ENCODE data around the gene LBP.
"Not testable (repeated sequence)": the region's sequence is repeated elsewhere in the genome, so short reads cannot be mapped to it uniquely, and the experiment has no call there.

The LBP gene

DNA sequence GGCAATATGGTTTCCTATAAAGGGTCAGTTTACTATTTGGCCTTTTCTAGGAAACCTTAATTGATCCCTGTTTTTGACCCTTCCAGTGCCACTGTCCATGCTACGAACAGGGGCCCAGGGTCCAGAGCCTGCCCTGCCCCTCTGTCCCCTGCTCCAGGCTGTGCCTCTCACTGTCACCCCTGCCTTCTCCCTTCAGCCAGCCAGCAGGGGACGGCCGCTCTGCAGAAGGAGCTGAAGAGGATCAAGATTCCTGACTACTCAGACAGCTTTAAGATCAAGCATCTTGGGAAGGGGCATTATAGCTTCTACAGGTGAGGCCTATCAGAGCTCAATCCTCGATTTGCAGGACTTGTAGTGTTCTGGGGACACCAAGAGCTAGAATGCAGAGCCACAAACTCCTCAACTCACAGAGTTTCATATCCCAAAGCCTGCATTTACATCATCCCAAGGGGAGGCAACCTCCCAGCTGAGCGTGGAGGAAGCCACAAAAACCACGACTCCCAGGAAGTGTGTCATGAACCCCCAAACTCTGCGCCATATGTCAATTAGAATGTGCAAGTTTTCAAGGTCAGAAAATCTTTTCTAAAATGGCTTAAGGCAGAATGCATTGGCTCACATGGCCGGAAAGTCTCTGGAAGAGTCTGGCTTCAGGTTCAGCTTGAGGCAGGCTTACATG, 38.8 kb upstream of the LBP start:
- Histone ChIP-seq H3K9ac (ENCODE audit: low read depth, low read length) (no peak overlapping the region), H3K9me3 (ENCODE audit: control insufficient read depth, insufficient read depth, low read length) (no peaks in the 10 kb centered on the region), H3K27me3 (ENCODE audit: control insufficient read depth, insufficient read depth, low read length) (no peaks in the 10 kb centered on the region), H3K4me3 (ENCODE audit: low read depth, low read length) (no peak overlapping the region), H3K4me1 (ENCODE audit: control insufficient read depth, insufficient read depth, low read length) (no peaks in the 10 kb centered on the region), H3K36me3 (ENCODE audit: control insufficient read depth, insufficient read depth, low read length) (no peaks in the 10 kb centered on the region)

DNA sequence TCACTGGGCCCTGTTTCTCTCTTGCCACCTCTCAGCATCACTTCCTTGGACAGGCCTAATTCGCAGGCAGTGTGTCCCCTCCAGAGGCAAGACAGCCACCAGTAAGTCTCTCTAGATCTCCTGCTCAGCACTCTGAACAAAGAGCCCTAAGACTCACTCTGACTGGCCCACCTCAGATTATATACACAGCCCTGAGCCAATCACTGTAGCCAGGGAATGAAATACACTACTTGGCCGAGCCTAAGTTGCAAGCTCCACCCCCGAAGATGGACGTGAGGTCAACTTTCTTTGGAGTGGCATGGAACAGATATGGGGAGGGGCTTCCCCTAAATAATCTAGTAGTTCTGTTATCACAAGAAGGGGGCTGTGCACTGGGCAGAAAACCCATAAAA, 38.2 kb upstream of the LBP start:
- no peak overlapping the region for H3K9ac ChIP-seq (ENCODE audit: low read depth, low read length)
- no peaks in the 10 kb centered on the region for H3K4me1 ChIP-seq (ENCODE audit: control insufficient read depth, insufficient read depth, low read length)
- no peaks in the 10 kb centered on the region for H3K9me3 ChIP-seq (ENCODE audit: control insufficient read depth, insufficient read depth, low read length)
- no peak overlapping the region for H3K4me3 ChIP-seq (ENCODE audit: low read depth, low read length)
- H3K36me3 ChIP-seq (ENCODE audit: control insufficient read depth, insufficient read depth, low read length), result no peaks in the 10 kb centered on the region
- no peaks in the 10 kb centered on the region for H3K27me3 ChIP-seq (ENCODE audit: control insufficient read depth, insufficient read depth, low read length)

DNA sequence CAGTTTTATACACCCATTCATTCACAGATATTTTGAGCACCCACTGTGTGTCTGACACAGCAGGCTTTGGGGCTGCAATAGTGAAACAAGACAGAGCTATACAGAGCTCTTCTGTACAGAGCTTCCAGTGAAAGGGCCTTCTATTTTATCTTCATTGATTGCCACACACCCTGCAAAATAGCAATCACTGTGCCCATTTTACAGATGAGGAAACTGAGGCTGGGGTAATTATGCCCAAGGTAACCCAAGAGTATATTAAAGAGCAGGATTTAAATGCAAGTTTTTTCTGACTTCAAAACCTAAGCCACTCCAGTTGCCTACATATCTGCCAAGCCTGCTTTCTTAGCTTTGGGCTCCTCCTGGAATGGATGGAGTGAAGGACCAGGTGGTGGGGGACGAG, 37.8 kb upstream of the LBP start:
- Histone ChIP-seq H3K9ac (ENCODE audit: low read depth, low read length) (no peak overlapping the region), H3K27me3 (ENCODE audit: control insufficient read depth, insufficient read depth, low read length) (no peaks in the 10 kb centered on the region), H3K4me1 (ENCODE audit: control insufficient read depth, insufficient read depth, low read length) (no peaks in the 10 kb centered on the region), H3K9me3 (ENCODE audit: control insufficient read depth, insufficient read depth, low read length) (no peaks in the 10 kb centered on the region), H3K4me3 (ENCODE audit: low read depth, low read length) (no peak overlapping the region), H3K36me3 (ENCODE audit: control insufficient read depth, insufficient read depth, low read length) (no peaks in the 10 kb centered on the region)

DNA sequence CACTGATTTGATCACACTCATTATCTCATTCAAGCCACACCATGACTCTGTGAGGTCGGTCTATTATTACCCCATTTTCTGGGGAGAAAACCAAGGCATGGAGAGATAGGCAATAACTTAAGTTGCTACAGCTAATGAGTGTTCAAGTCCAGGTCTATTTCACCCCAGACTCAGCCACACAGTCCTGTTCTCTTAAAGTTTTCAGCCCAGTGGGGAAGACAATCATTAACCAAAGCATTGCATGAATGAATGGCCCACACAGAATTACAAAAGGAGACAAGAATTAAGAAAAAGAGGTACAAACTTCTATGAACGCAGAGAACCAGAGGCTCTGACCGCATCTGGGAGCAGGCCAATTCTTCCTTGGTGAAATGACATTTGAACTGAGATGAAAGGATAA, 35.2 kb upstream of the LBP start:
- no peaks in the 10 kb centered on the region for H3K27me3 ChIP-seq (ENCODE audit: control insufficient read depth, insufficient read depth, low read length)

DNA sequence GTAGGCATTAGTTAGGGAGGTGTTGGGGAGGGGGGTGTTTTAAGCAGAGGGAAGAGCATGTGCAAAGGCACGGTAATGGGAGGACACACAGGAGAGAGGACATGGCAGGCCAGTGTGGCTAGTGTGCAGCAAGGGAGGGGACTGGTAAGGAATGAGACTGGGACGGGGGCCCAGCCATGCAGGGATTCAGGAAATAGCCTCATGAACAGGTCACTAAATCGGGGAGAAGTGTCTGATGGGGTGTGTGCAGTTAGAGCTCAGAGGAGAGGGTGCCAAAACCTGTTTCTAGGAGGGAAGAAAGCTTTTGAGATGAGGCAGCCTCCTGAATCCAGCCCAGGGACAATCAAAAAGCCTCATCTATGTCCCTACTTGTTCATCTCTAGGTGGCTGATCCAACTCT, 34.8 kb upstream of the LBP start:
- H3K9me3 ChIP-seq (ENCODE audit: control insufficient read depth, insufficient read depth, low read length), result no peaks in the 10 kb centered on the region
- no peak overlapping the region for H3K9ac ChIP-seq (ENCODE audit: low read depth, low read length)
- H3K27me3 ChIP-seq (ENCODE audit: control insufficient read depth, insufficient read depth, low read length), result no peaks in the 10 kb centered on the region
- no peaks in the 10 kb centered on the region for H3K4me1 ChIP-seq (ENCODE audit: control insufficient read depth, insufficient read depth, low read length)
- no peak overlapping the region for H3K4me3 ChIP-seq (ENCODE audit: low read depth, low read length)
- H3K36me3 ChIP-seq (ENCODE audit: control insufficient read depth, insufficient read depth, low read length), result no peaks in the 10 kb centered on the region

More for the DNA sequence above, 35.2 kb upstream of the LBP start:
- Histone ChIP-seq H3K36me3 (ENCODE audit: control insufficient read depth, insufficient read depth, low read length) (no peaks in the 10 kb centered on the region), H3K9me3 (ENCODE audit: control insufficient read depth, insufficient read depth, low read length) (no peaks in the 10 kb centered on the region), H3K9ac (ENCODE audit: low read depth, low read length) (no peak overlapping the region), H3K4me1 (ENCODE audit: control insufficient read depth, insufficient read depth, low read length) (no peaks in the 10 kb centered on the region), H3K4me3 (ENCODE audit: low read depth, low read length) (no peak overlapping the region)

DNA sequence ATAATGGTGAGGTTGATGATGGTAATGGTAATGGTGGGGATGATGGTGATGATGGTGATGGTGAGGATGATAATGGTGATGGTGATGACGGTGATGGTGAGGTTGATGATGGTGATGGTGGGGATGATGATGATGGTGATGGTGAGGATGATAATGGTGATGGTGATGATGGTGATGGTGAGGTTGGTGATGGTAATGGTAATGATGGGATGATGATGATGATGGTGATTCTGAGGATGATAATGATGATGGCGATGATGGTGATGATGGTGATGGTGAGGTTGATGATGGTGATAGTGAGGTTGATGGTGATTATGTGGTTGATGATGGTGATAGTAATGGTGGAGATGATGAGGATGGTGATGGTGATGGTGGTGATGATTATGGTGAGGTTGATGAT, 32.6 kb upstream of the LBP start:
- H3K4me1 ChIP-seq (ENCODE audit: control insufficient read depth, insufficient read depth, low read length), result no peaks in the 10 kb centered on the region
- no peaks in the 10 kb centered on the region for H3K36me3 ChIP-seq (ENCODE audit: control insufficient read depth, insufficient read depth, low read length)
- H3K9me3 ChIP-seq (ENCODE audit: control insufficient read depth, insufficient read depth, low read length), result no peaks in the 10 kb centered on the region
- H3K27me3 ChIP-seq (ENCODE audit: control insufficient read depth, insufficient read depth, low read length), result no peaks in the 10 kb centered on the region
- no peak overlapping the region for H3K9ac ChIP-seq (ENCODE audit: low read depth, low read length)
- H3K4me3 ChIP-seq (ENCODE audit: low read depth, low read length), result no peak overlapping the region

DNA sequence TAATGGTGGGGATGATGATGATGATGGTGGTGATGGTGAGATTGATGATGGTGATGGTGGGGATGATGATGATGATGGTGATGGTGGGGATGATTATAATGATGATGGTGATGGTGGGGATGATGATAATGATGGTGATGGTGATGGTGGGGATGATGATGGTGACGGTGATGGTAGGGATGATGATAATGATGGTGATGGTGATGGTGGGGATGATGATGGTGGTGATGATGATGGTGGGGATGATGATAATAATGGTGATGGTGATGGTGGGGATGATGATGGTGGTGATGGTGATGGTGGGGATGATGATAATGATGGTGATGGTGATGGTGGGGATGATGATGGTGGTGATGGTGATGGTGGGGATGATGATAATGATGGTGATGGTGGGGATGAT, 31.9 kb upstream of the LBP start:
- H3K36me3 ChIP-seq (ENCODE audit: control insufficient read depth, insufficient read depth, low read length); H3K9me3 ChIP-seq (ENCODE audit: control insufficient read depth, insufficient read depth, low read length); H3K4me3 ChIP-seq (ENCODE audit: low read depth, low read length); H3K27me3 ChIP-seq (ENCODE audit: control insufficient read depth, insufficient read depth, low read length); H3K4me1 ChIP-seq (ENCODE audit: control insufficient read depth, insufficient read depth, low read length); H3K9ac ChIP-seq (ENCODE audit: low read depth, low read length): not testable (repeated sequence)

DNA sequence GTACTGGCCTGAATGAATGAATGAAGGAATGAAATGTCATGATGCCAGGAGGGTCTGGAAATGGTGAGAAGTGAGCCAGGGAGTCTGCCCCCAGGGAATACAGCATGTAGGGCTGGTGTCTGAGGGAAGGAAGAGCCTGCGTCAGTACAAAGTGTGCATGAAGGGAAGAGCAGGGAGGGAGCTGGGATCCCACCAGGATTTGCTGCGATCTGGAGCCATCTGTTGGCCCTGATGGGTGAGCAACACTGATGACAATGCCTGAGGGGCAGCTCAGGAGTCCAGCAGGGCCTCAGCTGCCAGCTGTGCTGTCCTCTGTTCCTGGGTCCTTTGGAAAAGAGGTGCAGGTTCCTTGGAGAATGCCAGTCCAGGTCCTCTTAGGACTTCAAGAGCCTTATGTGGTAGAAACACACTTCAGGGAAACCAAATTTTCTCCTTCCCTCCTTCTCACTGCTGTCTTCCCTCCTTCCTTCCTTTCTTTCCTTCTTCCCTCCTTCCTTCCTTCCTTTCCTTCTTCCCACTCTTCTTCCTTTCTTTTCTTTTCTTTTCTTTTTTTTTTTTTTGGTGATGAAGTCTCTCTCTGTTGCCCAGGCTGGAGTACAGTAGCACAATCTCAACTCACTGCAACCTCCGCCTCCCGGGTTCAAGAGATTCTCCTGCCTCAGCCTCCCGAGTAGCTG, 30.9 kb upstream of the LBP start:
- Histone ChIP-seq H3K9me3 (ENCODE audit: control insufficient read depth, insufficient read depth, low read length) (no peaks in the 10 kb centered on the region), H3K4me1 (ENCODE audit: control insufficient read depth, insufficient read depth, low read length) (no peaks in the 10 kb centered on the region), H3K36me3 (ENCODE audit: control insufficient read depth, insufficient read depth, low read length) (no peaks in the 10 kb centered on the region), H3K4me3 (ENCODE audit: low read depth, low read length) (no peak overlapping the region), H3K9ac (ENCODE audit: low read depth, low read length) (no peak overlapping the region), H3K27me3 (ENCODE audit: control insufficient read depth, insufficient read depth, low read length) (no peaks in the 10 kb centered on the region)

DNA sequence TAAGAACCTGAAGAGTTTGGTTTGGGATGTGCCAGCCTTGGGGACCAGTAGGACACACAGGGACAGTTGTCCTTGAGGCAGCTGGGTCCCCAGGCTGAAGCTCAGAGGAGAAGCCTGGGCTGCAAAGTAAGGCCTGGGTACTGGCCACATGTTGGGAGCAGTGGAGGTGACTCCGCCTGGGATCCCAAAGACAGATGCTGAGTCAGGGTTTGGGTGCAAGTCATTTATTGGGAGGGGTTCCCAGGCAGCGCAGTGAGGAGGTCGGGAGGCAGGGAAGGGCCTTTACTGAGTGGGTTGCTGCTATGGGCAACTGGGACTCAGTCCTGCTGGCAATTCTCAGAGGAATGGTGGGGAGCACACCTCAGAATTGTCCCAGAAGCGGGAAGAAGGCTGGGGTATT, 29.9 kb upstream of the LBP start:
- Histone ChIP-seq H3K9ac (ENCODE audit: low read depth, low read length) (no peak overlapping the region), H3K27me3 (ENCODE audit: control insufficient read depth, insufficient read depth, low read length) (no peaks in the 10 kb centered on the region), H3K36me3 (ENCODE audit: control insufficient read depth, insufficient read depth, low read length) (no peaks in the 10 kb centered on the region), H3K9me3 (ENCODE audit: control insufficient read depth, insufficient read depth, low read length) (no peaks in the 10 kb centered on the region), H3K4me1 (ENCODE audit: control insufficient read depth, insufficient read depth, low read length) (no peaks in the 10 kb centered on the region), H3K4me3 (ENCODE audit: low read depth, low read length) (no peak overlapping the region)

DNA sequence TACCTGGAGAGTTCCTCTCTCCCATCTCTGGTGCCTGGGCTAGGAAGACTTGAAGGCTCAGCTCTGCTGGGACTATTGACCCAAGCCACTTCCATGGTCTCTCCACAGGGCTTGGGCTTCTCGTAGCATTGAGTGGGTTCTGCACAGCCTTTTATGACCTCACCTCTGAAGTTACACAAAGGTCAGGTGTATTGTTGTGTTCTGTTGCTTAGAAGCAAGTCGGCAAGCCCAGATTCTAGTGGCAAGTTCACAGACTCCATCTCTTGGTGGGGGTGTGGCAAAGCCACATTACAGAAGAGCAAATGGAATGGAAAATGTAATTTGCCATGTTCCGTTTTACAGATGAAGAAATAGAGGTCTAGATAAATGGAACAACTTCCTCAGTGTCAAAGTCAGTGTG, 28.9 kb upstream of the LBP start:
- H3K36me3 ChIP-seq (ENCODE audit: control insufficient read depth, insufficient read depth, low read length), result no peaks in the 10 kb centered on the region
- H3K4me1 ChIP-seq (ENCODE audit: control insufficient read depth, insufficient read depth, low read length), result no peaks in the 10 kb centered on the region
- no peak overlapping the region for H3K4me3 ChIP-seq (ENCODE audit: low read depth, low read length)
- H3K9me3 ChIP-seq (ENCODE audit: control insufficient read depth, insufficient read depth, low read length), result no peaks in the 10 kb centered on the region
- H3K27me3 ChIP-seq (ENCODE audit: control insufficient read depth, insufficient read depth, low read length), result no peaks in the 10 kb centered on the region
- no peak overlapping the region for H3K9ac ChIP-seq (ENCODE audit: low read depth, low read length)

DNA sequence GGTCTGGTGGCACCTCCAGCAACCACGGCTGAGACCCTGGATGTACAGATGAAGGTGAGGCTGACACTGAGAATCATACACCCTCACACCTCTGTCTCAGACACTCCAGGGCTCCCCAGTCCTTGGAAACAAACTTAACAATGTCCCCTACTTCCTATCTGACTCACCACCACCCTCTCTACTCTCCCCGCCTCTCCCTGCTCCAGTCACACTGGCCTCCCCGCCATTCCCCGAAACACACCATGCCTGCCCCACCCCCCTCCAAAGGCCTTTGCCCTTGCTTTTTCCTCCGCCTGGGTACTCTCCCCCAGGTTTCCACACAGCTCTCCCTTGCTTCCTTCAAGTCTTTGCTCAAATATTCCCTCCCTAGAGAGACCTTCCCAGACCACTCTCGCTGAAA, 26.1 kb upstream of the LBP start:
- no peaks in the 10 kb centered on the region for H3K4me1 ChIP-seq (ENCODE audit: control insufficient read depth, insufficient read depth, low read length)
- H3K36me3 ChIP-seq (ENCODE audit: control insufficient read depth, insufficient read depth, low read length), result no peaks in the 10 kb centered on the region
- H3K9ac ChIP-seq (ENCODE audit: low read depth, low read length), result no peak overlapping the region
- H3K27me3 ChIP-seq (ENCODE audit: control insufficient read depth, insufficient read depth, low read length), result no peaks in the 10 kb centered on the region
- no peak overlapping the region for H3K4me3 ChIP-seq (ENCODE audit: low read depth, low read length)
- no peaks in the 10 kb centered on the region for H3K9me3 ChIP-seq (ENCODE audit: control insufficient read depth, insufficient read depth, low read length)

DNA sequence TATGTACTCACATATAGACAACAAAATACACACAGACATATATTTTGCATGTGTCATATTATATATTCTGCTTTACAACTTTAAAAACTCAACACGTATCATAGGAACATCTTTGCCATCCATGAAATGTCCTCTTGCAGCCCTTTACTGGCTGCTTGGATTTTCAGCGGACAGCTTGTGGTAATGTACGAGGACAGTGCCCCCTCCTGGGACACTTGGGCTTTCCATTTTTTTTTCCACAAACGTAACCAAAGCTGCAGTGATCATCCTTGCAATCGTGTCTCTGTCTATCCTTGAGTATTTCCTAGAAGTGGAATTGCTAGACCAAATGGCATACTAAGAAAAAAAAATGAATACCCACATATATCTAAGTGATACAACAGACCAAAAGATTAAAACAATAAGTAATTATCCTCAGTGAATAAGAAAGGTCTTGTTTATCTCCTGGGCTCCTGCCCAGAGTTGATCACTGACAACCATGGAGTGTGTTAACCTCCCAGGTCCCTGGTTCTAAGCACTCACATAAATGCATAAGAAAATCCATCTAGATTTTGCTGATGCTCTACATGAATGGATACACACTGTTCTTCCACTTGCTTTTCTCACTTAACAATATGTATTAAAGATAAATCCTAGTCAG, 24.2 kb upstream of the LBP start:
- Histone ChIP-seq H3K36me3 (ENCODE audit: control insufficient read depth, insufficient read depth, low read length) (no peaks in the 10 kb centered on the region), H3K27me3 (ENCODE audit: control insufficient read depth, insufficient read depth, low read length) (no peaks in the 10 kb centered on the region), H3K9me3 (ENCODE audit: control insufficient read depth, insufficient read depth, low read length) (no peaks in the 10 kb centered on the region), H3K9ac (ENCODE audit: low read depth, low read length) (no peak overlapping the region), H3K4me1 (ENCODE audit: control insufficient read depth, insufficient read depth, low read length) (no peaks in the 10 kb centered on the region), H3K4me3 (ENCODE audit: low read depth, low read length) (no peak overlapping the region)
